Sigmoid colon (tissue), 7 donors: ENCODE results near the gene ADGRV1. TPM values are rescaled to one million over a fixed set of nuclear protein-coding genes. Genes with fewer than 3 reads are reported as not detected.
"Not testable (repeated sequence)": the region's sequence is repeated elsewhere in the genome, so short reads cannot be mapped to it uniquely, and the experiment has no call there.

Source experiments
- DNase-seq: peaks from one replicate; pipeline ENCODE4 v3.0.0-alpha.2; 2019
- H3K27ac ChIP-seq, 4 donors: fragments of 200-600 bp; sonication (generic); one replicate each; pipeline ENCODE4 v1.5.1; 2016 to 2019; ENCODE audit warnings: mild to moderate bottlenecking in 1 of 4
- H3K27me3 ChIP-seq, 3 donors: fragments of 200-600 bp; sonication (generic); one replicate each; pipeline ENCODE4 v1.5.1; 2019; ENCODE audit warnings: mild to moderate bottlenecking in 1 of 3
- H3K36me3 ChIP-seq, 4 donors: fragments of 200-600 bp; sonication (generic); one replicate each; pipeline ENCODE4 v1.5.1; 2016 to 2019
- H3K4me1 ChIP-seq, 4 donors: fragments of 200-600 bp; sonication (generic); one replicate each; pipeline ENCODE4 v1.5.1; 2017 to 2019
- H3K4me3 ChIP-seq, 4 donors: fragments of 200-600 bp; sonication (generic); one replicate each; pipeline ENCODE4 v1.5.1; 2017 to 2019; ENCODE audit warnings: mild to moderate bottlenecking in 2 of 4, moderate library complexity in 1 of 4
- H3K9me3 ChIP-seq, 4 donors: fragments of 200-600 bp in 3 of 4; sonication (generic) in 3 of 4; one replicate each; pipeline versions ENCODE4 v1.5.1 to v1.6.1; 2013 to 2019
- EP300 ChIP-seq, 4 donors: sonication (generic); formaldehyde crosslinking; IDR thresholded peaks; one replicate each; pipeline ENCODE4 v1.6.1; 2017; ENCODE audit warnings: antibody characterized with exemption in 4 of 4
- POLR2A ChIP-seq, 2 donors: fragments of 450-650 bp; IDR thresholded peaks; one replicate each; pipeline ENCODE4 v1.6.1; 2016; ENCODE audit warnings: antibody characterized with exemption in 2 of 2, mild to moderate bottlenecking in 2 of 2, moderate library complexity in 2 of 2
- POLR2AphosphoS5 ChIP-seq, 4 donors: sonication (generic); formaldehyde crosslinking; IDR thresholded peaks; one replicate each; pipeline ENCODE4 v1.6.1; 2017; ENCODE audit warnings: antibody characterized with exemption in 4 of 4
- WGBS, 2 donors: extraction: QIAGEN DNeasy Blood & Tissue Kit; methylation state at CpG; one replicate each; pipeline ENCODE4 v1.1.7; 2013; 5-methylcytosine and 5-hydroxymethylcytosine counted together
- intact Hi-C: fragments of 100-400 bp; cut with DNase I; formaldehyde crosslinking; loops from one replicate; pipeline ENCODE4 v1.15.1; 2023
- polyA plus RNA-seq, 3 donors: library from polyadenylated mRNA; stranded (reverse); fragments of 200-250 nt; gene quantifications; one replicate each; pipeline ENCODE4 v1.2.3, GENCODE V29; 2013
- total RNA-seq, 4 donors: library from RNA; depleted of rRNA; stranded (reverse); fragments of >200 nt; gene quantifications; one replicate each; pipeline ENCODE4 v1.1.0, GENCODE V29; 2016
- TF ChIP-seq, protein P1 (sequence below), 4 experiments: fragments of 450-650 bp in 3 of 4; fragments of 200-600 bp in 1 of 4; IDR thresholded peaks; one replicate each; pipeline ENCODE4 v1.5.1; 2016 to 2019; ENCODE audit warnings: antibody characterized with exemption in 4 of 4, mild to moderate bottlenecking in 3 of 4, moderate library complexity in 2 of 4
- donor health status: healthy with polysubstance abuse.
- donor health status: Bipolar disorder and iron deficiency.
- donor health status: healthy.

ADGRV1 gene
- total and polyA plus RNA-seq, 7 donors, result 0.54 to 2.1 (median 0.74) TPM; not detected in 1

DNA sequence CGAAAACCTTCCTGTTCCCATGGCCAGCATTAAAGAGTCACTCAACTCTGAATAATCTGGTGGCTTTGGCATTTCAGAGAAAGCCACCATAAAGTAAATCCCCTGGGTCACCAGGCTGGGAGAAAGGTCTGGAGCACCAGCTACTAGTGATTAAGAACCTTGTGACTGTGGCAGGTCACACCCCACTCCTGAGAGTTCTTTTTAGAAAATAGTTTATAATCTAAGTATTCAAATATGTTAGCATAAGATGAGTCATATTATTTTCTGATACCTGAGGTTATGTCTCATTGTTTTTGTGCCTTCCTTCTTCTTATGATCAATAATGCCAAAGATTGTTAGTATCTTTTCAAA, 472.8 kb downstream of the ADGRV1 start:
- no peak for DNase-seq
- H3K36me3 ChIP-seq, result no peaks in the 10 kb centered on the region
- H3K4me1 ChIP-seq, result peaks cover 0 to 39% (median 30%) of the 10 kb centered on the region in 4 donors
- no peaks in the 10 kb centered on the region for H3K9me3 ChIP-seq
- TF ChIP-seq, protein P1, sequence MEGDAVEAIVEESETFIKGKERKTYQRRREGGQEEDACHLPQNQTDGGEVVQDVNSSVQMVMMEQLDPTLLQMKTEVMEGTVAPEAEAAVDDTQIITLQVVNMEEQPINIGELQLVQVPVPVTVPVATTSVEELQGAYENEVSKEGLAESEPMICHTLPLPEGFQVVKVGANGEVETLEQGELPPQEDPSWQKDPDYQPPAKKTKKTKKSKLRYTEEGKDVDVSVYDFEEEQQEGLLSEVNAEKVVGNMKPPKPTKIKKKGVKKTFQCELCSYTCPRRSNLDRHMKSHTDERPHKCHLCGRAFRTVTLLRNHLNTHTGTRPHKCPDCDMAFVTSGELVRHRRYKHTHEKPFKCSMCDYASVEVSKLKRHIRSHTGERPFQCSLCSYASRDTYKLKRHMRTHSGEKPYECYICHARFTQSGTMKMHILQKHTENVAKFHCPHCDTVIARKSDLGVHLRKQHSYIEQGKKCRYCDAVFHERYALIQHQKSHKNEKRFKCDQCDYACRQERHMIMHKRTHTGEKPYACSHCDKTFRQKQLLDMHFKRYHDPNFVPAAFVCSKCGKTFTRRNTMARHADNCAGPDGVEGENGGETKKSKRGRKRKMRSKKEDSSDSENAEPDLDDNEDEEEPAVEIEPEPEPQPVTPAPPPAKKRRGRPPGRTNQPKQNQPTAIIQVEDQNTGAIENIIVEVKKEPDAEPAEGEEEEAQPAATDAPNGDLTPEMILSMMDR (IDR thresholded peaks at IDR 0.05), result no peak
- TF ChIP-seq POLR2A (IDR thresholded peaks at IDR 0.05) (no peak), POLR2AphosphoS5 (IDR thresholded peaks at IDR 0.05) (no peak), EP300 (IDR thresholded peaks at IDR 0.05) (no peak)
- no peaks in the 10 kb centered on the region for H3K27me3 ChIP-seq
- no peak overlapping the region for H3K4me3 ChIP-seq
- intact Hi-C loops, result no loop called here
- no peak overlapping the region for H3K27ac ChIP-seq
- 96 to 99% methylated on average over 1 of the region's 1 CpG for WGBS, 2 donors

DNA sequence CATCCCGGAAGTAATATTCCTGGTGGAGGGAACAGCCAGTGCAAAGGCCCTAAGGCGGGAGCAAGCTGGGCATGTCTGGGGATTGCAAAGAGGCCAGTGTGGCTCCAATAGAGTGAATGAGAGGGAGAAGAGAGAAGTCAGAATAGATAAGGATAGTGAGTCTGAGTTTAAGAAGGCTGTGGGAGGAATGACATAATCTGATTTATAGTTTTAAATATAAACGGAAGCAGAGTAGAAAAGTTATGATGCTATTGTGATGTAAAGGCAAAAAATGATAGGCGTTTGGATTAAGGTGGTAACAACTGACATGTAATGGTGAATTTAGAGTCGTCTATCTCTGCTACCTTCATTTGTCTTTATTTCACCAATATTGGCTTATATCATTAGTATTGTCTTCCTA, 473.5 kb downstream of the ADGRV1 start:
- Histone ChIP-seq H3K4me3 (no peak overlapping the region), H3K27me3 (no peaks in the 10 kb centered on the region), H3K36me3 (no peaks in the 10 kb centered on the region), H3K27ac (no peak overlapping the region), H3K4me1 (peaks cover 0 to 34% (median 30%) of the 10 kb centered on the region in 4 donors), H3K9me3 (no peaks in the 10 kb centered on the region)
- intact Hi-C loops, result no loop called here
- DNase-seq, result no peak
- 91 to 93% methylated on average over 5 of the region's 5 CpGs for WGBS, 2 donors
- TF ChIP-seq EP300 (IDR thresholded peaks at IDR 0.05) (no peak), POLR2A (IDR thresholded peaks at IDR 0.05) (no peak), POLR2AphosphoS5 (IDR thresholded peaks at IDR 0.05) (no peak)
- TF ChIP-seq, protein P1 (IDR thresholded peaks at IDR 0.05), result no peak

DNA sequence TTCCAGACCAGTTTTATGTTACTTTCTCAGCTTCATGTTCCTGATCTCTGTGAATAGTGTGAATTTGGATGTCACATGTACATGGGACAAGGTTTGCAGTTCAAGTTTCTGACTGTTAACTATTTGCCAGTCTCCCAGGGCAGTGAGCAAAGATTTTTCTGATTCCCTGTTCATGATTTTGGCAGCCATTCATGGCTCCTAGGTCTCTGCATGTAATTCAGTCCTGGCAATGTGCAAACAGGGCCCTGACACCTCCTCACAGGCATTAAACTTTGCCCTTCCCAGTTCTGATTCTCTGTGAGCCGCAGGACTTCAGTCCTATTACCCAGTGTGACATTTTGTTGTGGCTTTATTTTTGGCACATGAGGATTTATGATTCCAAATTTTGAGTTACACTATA, 474.8 kb downstream of the ADGRV1 start:
- no peaks in the 10 kb centered on the region for H3K9me3 ChIP-seq
- DNase-seq, result no peak
- TF ChIP-seq EP300 (IDR thresholded peaks at IDR 0.05) (no peak), POLR2A (IDR thresholded peaks at IDR 0.05) (no peak), POLR2AphosphoS5 (IDR thresholded peaks at IDR 0.05) (no peak)
- TF ChIP-seq, protein P1 (IDR thresholded peaks at IDR 0.05), result no peak
- H3K4me1 ChIP-seq, result peaks cover 0 to 31% (median 29%) of the 10 kb centered on the region in 4 donors
- WGBS, 2 donors, result 17 to 68% methylated on average over 1 of the region's 1 CpG
- H3K36me3 ChIP-seq, result no peaks in the 10 kb centered on the region
- no peaks in the 10 kb centered on the region for H3K27me3 ChIP-seq
- no peak overlapping the region for H3K4me3 ChIP-seq
- H3K27ac ChIP-seq, result peak overlapping the region in 1 of 4 donors; percentile 18
- intact Hi-C loops, result no loop called here

DNA sequence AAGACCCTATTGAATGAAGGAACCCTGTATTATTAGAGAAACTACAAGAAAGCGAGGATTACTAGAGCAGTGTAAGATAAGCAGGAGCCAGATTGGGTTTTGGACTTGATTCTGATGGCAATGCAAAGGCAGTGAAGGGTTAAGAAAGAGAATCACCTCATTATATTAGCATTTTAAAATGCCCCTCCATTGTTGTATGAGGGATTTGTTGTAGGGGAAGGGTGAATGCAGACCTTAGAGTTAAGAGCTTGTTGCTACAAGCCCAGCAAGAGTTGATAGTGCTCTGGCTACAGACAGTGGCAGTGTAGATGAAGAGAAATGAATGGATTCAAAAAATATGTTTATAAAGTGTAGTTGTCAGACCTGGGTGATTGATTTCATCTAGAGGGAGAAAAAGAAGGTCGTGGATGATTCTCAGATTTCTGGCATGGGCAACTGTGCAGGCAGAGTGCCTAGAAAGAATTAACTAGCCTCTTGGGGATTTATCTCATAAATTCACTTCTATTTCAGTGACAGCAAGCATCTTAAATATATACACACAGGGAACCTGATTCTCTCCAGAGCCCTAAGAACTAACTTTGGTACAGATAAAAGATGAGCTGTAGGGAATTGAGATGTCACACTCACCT, 479.7 kb downstream of the ADGRV1 start:
- 67 to 81% methylated on average over 2 of the region's 2 CpGs for WGBS, 2 donors
- Histone ChIP-seq H3K36me3 (no peaks in the 10 kb centered on the region), H3K27ac (peak overlapping the region in 3 of 4 donors; percentile 45 to 56 (median 55)), H3K9me3 (no peaks in the 10 kb centered on the region), H3K4me1 (peaks cover 0 to 41% (median 36%) of the 10 kb centered on the region in 4 donors), H3K4me3 (no peak overlapping the region), H3K27me3 (no peaks in the 10 kb centered on the region)
- TF ChIP-seq EP300 (IDR thresholded peaks at IDR 0.05) (peak; percentile 29 to 83 (median 60)), POLR2A (IDR thresholded peaks at IDR 0.05) (no peak), POLR2AphosphoS5 (IDR thresholded peaks at IDR 0.05) (peak; percentile 83 to 96 (median 89))
- TF ChIP-seq, protein P1 (IDR thresholded peaks at IDR 0.05), result no peak
- DNase-seq, result peak; percentile 83
- intact Hi-C loops, result loop anchor here (2.0 to 5.0 kb wide), 3 partner anchors 91 to 344 kb away; partner anchors contain the start of gene ARRDC3

DNA sequence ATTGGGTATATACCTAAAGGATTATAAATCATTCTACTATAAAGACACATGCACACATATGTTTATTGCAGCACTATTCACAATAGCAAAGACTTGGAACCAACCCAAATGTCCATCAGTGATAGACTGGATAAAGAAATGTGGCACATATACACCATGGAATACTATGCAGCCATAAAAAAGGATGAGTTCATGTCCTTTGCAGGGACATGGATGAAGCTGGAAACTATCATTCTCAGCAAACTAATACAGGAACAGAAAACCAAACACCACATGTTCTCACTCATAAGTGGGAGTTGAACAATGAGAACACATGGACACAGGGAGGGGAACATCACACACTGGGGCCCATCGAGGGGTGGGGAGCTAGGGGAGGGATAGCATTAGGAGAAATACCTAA, 482.5 kb downstream of the ADGRV1 start:
- WGBS, 2 donors, result 89 to 93% methylated on average over 1 of the region's 1 CpG
- H3K4me3 ChIP-seq, H3K27ac ChIP-seq, H3K36me3 ChIP-seq, intact Hi-C loops, H3K27me3 ChIP-seq, DNase-seq, H3K9me3 ChIP-seq: not testable (repeated sequence)
- H3K4me1 ChIP-seq, result peaks cover 0 to 45% (median 26%) of the 10 kb centered on the region in 4 donors
